BJ (cell line): ENCODE results near the gene TEAD2. TPM values are rescaled to one million over a fixed set of nuclear protein-coding genes. Genes with fewer than 3 reads are reported as not detected.
"Not testable (repeated sequence)": the region's sequence is repeated elsewhere in the genome, so short reads cannot be mapped to it uniquely, and the experiment has no call there.

ENCODE experiments used
- CTCF ChIA-PET: fragments of 350-600 bp; formaldehyde crosslinking; extraction: SDS; loops from one replicate; lab custom pipeline; 2021; ENCODE audit warnings: antibody characterized with exemption, inconsistent platforms; lab: Yijun Ruan, JAX
- POLR2A ChIA-PET: fragments of 300-600 bp; sonication (Branson Sonifier 250); formaldehyde crosslinking; extraction: SDS; loops from one replicate; lab custom pipeline; 2021; ENCODE audit warnings: antibody characterized with exemption; lab: Charles Lee
- DNase-seq: peaks from one replicate; pipeline ENCODE4 v3.0.0-alpha.2; 2011; ENCODE audit warnings: low read depth
- H3K27me3 ChIP-seq: 2 replicates; pipeline ENCODE4 v1.6.0; 2011; ENCODE audit warnings: low read length; ENCODE audit not compliant: control insufficient read depth, insufficient read depth
- H3K36me3 ChIP-seq: 2 replicates; pipeline ENCODE4 v1.5.1; 2011; ENCODE audit warnings: low read length; ENCODE audit not compliant: control insufficient read depth, insufficient read depth
- H3K4me3 ChIP-seq: 2 replicates; pipeline ENCODE4 v1.5.1; 2011; ENCODE audit warnings: low read depth, mild to moderate bottlenecking, control low read depth, low read length
- polyA plus RNA-seq: library from polyadenylated mRNA; depleted of rRNA; stranded (reverse); fragments of >200 nt; gene quantifications from 2 replicates; pipeline ENCODE4 v1.2.3, GENCODE V29; 2011
- TF ChIP-seq, protein P1 (sequence below): IDR thresholded peaks from 2 replicates; pipeline ENCODE4 v1.5.1; 2011; ENCODE audit warnings: low read depth, mild to moderate bottlenecking, control low read depth, inconsistent platforms, low read length, moderate library complexity; ENCODE audit not compliant: insufficient read depth

The TEAD2 gene
- polyA plus RNA-seq, 1 experiment, result 37.1 TPM

DNA sequence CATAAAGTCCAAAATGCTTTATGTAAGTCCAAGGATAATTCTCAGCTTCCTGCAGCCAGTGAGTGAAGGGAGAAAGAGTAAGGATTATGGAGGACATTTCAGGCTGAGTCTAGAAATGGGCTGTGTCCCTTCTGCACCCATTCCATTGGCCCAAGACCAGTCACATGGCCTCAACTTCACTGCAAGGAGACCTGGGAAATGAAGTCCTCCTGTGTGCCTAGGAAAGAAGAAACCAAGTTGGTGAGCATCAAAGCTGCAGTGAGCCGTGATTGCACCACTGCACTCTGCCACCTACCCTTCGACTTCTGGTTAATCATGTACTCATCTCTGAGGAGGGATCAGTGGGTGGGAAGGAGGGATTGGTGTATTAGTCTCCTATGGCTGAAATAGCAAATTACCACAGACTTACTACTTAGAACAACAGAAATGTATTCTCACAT is 30.6 kb downstream of the TEAD2 start:
- TF ChIP-seq, protein P1, sequence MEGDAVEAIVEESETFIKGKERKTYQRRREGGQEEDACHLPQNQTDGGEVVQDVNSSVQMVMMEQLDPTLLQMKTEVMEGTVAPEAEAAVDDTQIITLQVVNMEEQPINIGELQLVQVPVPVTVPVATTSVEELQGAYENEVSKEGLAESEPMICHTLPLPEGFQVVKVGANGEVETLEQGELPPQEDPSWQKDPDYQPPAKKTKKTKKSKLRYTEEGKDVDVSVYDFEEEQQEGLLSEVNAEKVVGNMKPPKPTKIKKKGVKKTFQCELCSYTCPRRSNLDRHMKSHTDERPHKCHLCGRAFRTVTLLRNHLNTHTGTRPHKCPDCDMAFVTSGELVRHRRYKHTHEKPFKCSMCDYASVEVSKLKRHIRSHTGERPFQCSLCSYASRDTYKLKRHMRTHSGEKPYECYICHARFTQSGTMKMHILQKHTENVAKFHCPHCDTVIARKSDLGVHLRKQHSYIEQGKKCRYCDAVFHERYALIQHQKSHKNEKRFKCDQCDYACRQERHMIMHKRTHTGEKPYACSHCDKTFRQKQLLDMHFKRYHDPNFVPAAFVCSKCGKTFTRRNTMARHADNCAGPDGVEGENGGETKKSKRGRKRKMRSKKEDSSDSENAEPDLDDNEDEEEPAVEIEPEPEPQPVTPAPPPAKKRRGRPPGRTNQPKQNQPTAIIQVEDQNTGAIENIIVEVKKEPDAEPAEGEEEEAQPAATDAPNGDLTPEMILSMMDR, result no peak
- DNase-seq, result no peak
- Histone ChIP-seq H3K36me3 (no peaks in the 10 kb centered on the region; the same call in 1 of the 2 replicates), H3K27me3 (no peaks in the 10 kb centered on the region), H3K4me3 (no peak overlapping the region)
- ChIA-PET CTCF (interaction anchor here (1.4 kb wide), 1 partner anchor 30 kb away, joined by 6 read pairs; no protein-coding TSS in a partner anchor), POLR2A (no interaction called here)

DNA sequence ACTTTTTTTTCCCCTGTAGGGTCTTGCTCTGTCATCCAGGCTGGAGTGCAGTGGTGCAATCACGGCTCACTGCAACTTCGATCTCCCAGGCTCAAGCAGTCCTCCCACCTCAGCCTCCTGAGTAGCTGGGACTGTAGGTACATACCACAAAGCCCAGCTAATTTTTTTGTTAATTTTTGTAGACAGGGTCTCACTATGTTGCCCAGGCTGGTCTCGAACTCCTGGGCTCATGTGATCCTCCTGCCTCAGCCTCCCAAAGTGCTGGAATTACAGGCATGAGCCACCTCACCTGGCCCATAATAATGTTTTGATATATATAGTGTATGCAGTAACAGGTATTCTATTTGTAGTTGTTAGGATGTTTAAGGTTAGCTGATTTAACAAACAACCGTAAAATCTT is 31.0 kb downstream of the TEAD2 start:
- H3K27me3 ChIP-seq, DNase-seq, H3K36me3 ChIP-seq, POLR2A ChIA-PET, H3K4me3 ChIP-seq: not testable (repeated sequence)
- CTCF ChIA-PET, result interaction anchor here (1.4 kb wide), 1 partner anchor 30 kb away, joined by 6 read pairs; no protein-coding TSS in a partner anchor

DNA sequence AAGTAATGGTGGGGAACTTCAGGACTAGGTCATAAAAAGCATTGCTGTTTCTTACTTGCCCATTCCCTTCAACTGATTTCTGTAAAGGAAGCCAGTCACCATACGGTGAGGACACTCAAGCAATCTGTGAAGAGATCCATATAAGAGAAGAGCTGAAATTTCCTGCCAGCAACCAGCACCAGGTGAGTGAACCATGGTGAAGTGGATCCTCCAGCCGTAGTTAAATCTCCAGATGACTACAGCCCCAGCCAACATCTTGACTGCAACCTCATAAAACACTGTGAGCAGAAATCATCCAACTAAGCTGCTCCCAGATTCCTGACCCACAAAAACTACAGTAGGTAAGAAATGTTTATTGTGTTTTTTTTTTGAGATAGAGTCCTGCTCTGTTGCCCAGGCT is 33.5 kb downstream of the TEAD2 start:
- H3K27me3 ChIP-seq, result no peaks in the 10 kb centered on the region
- TF ChIP-seq, protein P1, result no peak
- H3K36me3 ChIP-seq, result no peaks in the 10 kb centered on the region
- CTCF ChIA-PET, result no interaction called here
- no peak overlapping the region for H3K4me3 ChIP-seq
- POLR2A ChIA-PET, result no interaction called here
- no peak for DNase-seq

DNA sequence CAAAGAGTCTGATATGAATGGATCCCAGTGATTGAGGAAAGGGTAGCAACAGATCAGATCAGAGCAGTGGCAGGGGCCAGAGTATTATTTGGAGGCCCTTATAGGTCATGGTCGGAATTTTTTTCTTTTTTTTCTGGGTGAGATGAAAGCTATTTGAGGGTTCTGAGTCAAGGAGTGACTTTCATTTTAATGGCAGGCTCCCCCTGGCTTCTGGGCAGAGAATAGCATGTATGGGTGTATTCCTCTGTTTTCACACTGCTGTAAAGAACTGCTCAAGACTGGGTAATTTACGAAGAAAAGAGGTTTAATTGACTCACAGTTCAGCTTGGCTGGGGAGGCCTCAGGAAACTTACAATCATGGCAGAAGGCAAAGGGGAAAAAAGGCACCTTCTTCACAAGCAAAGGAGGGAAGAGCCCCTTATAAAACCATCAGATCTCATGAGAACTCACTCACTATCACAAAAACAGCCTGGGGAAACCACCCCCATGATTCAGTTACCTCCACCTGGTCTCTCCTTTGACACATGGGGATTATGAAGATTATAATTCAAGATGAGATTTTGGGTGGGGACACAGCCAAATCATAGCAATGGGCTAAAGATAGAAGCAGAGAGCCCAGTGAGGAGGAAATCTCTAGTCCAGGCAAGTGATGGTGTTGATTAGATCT is 34.2 kb downstream of the TEAD2 start:
- ChIA-PET POLR2A (no interaction called here), CTCF (interaction anchor here (0.7 to 1.2 kb wide), 4 partner anchors 12 to 230 kb away, joined by 3 to 6 read pairs (median 4); no protein-coding TSS in a partner anchor)
- Histone ChIP-seq H3K27me3 (no peaks in the 10 kb centered on the region), H3K4me3 (no peak overlapping the region), H3K36me3 (no peaks in the 10 kb centered on the region)
- TF ChIP-seq, protein P1, result peak; percentile 71
- no peak for DNase-seq

DNA sequence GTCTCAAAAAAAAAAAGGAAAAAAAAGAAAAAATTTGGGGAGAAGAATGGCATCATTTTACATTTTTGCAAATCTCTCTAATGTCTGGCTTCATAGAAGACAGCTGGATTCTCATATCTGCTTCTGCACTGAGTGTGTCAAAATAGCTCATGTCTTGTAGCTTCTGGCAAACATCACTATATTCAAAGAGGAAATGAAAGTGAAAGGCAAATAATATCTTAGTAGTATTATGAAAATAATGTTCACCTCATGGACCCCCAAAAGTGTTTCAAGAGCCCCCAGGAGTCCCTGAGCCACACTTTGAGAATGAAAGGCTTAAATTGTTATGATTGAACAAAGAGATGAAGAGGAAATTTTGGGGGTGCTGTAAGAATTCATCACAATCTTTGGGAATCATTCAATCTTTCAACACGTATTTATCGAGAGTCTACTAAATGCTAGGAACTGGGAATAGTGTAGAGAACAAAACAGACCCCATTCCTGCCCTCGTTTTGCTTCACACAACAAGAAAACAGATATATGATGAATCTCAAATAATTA is 36.0 kb downstream of the TEAD2 start:
- Histone ChIP-seq H3K4me3 (no peak overlapping the region), H3K36me3 (no peaks in the 10 kb centered on the region), H3K27me3 (no peaks in the 10 kb centered on the region)
- no peak for DNase-seq
- ChIA-PET CTCF (interaction anchor here (0.6 to 1.6 kb wide), 2 partner anchors 12 to 25 kb away, joined by 3 to 4 read pairs; no protein-coding TSS in a partner anchor), POLR2A (no interaction called here)
- TF ChIP-seq, protein P1, result no peak

DNA sequence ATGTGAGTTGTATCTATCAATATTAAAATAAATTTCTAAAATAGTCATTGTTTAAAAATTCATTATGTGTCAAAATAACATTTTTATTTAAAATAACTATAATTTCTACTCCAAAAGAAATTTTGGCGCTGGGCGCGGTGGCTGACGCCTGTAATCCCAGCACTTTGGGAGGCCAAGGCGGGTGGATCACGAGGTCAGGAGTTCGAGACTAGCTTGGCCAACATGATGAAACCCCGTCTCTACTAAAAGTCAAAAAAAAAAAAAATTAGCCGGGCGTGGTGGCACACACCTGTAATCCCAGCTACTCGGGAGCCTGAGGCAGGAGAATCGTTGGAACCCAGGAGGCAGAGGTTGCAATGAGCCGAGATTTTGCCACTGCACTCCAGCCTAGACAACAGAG is 36.5 kb downstream of the TEAD2 start:
- H3K36me3 ChIP-seq, POLR2A ChIA-PET, H3K4me3 ChIP-seq, H3K27me3 ChIP-seq, DNase-seq: not testable (repeated sequence)
- CTCF ChIA-PET, result interaction anchor here (1.6 kb wide), 1 partner anchor 24 kb away, joined by 4 read pairs; no protein-coding TSS in a partner anchor
